Right renal cortex interstitium (tissue), 3 donors: ENCODE measurements around the gene GJC1. TPM values are rescaled to one million over a fixed set of nuclear protein-coding genes. Genes with fewer than 3 reads are reported as not detected.

ENCODE experiments used
- DNase-seq, 3 donors: peaks; one replicate each; pipeline ENCODE4 v3.0.0-alpha.2; 2013; ENCODE audit warnings: low read depth in 3 of 3, low spot score in 2 of 3
- polyA plus RNA-seq, 3 donors: library from polyadenylated mRNA; unstranded; fragments of 120-200 nt; gene quantifications; one replicate each; pipeline ENCODE4 v1.2.1, GENCODE V29; 2013; ENCODE audit not compliant: insufficient read length in 3 of 3

Gene GJC1
- polyA plus RNA-seq = 10 to 100 TPM; 23.0 to 23.8 (median 23.4) TPM

DNA sequence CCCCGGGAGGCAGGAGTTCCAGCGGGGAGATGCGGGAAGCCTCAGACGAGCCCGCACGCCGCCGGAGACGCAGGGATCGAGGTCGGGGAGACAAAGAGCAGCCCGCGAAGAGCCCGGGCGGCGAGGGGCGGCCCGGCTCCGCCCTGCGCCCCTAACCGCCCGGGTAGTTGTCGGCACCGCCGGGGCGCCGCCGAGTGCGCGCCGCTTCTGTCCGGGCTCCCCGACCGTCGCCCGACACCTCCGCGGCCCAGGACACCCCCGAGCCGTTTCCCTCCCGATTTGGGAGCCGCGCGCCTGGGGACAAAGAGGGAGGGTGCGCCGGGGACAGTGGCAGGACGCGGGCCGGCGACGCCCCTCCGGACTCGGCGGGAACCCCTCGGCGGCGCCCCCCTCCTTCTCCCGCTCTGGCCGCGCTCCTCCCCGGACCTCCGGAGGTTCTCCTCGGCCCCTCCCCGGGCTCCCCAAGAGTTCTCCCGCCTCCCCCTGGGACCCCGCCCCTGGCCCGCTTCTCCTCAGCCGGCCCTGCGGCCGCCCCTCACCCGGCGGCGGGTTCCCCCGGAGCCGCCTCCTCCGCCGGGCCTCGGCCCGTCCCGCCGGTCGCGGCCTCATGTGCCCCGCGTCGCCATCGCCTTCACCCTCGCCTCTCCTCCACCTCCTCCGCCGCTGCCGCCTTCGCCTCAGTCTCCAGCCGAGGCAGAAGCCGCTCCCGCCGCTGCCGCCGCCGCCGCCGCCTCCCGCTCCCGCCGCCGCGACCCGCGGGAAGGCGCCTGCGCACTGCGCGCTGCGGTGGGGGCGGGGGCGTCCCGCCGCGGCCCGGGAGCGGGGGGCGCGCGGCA is at the start of gene GJC1:
GJC1 (minus strand) TSS at position 765 of the 836 bp plus-strand sequence. CDS start 24,470 bp downstream, outside the sequence.
- peak in 1 of 3 donors; percentile 43 for DNase-seq

DNA sequence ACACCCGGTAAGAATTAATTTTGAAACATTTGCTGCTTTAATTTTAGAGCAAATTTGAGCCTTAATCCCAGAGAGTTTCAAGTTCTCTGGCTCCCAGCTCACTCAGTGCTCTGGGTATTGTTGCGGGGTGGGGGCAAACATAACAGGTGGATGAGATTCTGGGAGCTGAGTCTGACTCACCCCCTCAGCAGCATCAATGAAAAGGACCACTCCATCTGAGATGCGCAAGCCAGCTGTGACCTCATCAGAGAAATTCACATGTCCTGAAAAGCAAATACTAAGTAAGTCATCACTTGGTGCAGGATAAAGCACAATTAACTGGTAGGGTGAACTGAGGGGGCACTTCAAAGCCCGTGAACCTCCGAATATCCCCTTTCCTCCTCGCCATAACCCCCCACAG is 49.3 kb upstream of the GJC1 start:
- DNase-seq = no peak

DNA sequence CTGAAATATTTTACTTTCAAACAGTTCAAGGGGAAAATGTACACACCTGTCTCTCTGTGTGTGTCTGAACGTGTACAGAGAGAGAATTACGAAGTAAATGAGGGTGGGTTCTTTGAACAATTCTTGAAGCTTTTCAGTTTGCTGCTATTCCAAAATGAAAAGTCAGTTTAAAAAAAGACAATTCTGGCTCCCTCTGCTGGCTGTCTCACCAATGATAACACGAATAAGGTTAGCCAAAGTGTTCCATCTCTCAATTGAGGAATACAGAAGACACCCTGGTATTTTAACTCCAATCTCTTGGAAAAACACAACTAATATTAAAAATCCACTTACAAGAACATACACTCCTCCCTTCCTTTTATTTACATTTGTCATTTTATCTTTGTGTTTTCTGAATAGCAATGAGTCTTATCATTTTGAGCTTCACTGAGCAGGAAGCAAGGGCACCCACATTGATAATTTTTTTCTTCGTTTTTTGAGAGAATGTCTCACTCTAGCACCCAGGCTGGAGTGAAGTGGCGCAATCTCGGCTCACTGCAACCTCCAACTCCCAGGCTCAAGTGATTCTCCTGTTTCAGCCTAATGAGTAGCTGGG is 48.6 kb upstream of the GJC1 start:
- no peak for DNase-seq

DNA sequence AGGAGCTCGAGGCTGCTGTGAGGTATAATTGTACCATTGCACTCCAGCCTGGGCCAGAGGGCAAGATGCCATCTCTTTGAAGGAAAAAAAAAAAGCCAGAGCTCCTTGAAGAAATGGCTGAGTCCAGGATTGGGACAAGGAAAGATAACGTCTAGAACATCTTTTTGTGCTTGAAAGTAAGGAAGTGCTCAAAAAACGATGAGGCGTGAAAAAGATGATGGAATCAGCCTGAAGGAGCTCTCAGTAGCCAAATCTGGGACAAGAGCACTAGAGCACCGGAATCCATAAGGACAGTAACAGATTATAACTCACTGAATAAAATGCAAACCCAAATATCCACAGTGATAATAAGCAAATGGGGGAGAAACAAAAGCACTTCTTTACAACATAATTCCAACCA is 47.0 kb upstream of the GJC1 start:
- DNase-seq = no peak

DNA sequence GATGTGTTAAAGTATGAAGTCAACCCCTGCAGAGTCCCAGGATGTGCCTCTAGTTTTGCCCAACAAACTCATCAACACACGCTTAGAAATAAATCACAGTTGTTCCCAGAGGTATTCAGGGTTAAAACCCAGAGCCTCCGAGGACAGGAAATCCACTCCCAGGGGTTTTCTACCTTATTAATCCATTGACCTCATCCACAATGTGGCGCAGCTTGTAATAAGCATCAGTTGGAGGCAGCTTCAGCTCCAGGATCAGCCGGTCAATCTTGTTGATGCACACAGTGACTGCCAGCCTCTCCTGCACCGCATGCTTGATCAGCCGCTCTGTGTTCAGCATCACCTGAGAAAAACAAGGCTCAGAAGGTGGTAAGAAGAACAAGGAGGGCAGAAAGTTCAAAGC is 45.7 kb upstream of the GJC1 start:
- DNase-seq = no peak

DNA sequence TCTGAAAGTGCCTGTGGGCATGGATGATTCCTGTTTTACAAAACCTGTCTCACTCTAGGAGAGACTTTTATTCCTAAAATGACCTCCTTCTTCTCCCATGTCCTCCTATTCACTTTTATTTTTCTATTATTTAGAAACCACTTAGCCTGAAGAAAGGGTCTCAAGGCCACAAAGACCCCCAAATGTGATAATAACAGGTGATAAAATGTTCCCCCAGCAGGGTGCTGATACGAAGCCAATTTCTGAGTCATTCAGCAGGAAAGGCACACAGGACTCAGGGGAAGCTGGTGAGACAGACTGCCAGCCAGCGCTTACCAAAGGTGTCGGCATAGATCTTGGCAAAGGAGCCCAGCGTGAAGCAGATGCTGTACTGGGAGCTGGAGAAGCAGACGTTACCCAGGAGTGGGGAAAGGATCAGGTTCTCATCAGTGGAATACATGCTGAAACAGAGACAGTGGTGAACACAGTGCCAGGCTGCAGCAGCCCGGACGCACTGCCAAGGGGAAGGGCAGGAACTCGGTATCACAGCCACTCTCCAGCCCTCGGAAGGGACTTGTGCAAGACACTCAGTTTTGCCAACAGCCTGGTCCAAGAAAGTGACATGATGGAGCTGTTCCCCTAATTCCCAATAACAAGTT is 42.2 kb upstream of the GJC1 start:
- DNase-seq = no peak

DNA sequence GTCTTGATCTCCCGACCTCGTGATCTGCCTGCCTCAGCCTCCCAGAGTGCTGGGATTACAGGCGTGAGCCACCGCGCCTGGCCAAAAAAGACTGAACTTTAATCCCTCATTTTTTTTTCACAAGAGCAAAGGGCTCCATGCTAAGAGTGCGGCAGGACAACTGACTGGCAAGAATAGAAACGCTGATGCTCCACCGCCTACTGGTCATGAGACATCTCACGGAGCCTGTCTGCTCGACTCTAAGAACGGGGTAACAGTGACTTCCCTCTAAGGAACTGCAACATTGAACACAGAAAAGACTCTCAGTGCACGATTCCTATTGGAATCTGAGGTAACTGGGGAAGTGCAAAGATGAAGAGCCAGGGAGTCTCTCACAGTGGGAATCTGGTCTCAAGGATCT is 41.5 kb upstream of the GJC1 start:
- DNase-seq = no peak

DNA sequence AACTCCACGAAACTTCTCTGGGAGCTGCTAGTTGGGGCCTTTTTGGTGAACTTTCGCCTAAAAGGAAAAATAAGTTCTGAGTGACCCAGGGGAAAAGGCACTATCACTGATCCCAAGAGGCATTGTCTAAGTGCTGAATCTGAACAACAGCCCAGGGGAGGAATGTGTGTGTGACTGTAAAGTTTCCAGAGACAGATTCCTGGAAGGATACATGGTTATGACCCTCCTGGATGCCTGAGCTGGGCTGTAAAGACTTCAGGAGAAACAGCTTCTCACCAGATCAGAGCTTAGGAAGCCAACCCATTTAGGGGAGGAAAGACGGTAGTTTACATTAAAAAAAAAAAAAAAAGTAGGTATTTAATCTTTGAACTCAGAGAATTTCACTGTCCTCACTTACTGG is 37.8 kb upstream of the GJC1 start:
- DNase-seq = no peak

DNA sequence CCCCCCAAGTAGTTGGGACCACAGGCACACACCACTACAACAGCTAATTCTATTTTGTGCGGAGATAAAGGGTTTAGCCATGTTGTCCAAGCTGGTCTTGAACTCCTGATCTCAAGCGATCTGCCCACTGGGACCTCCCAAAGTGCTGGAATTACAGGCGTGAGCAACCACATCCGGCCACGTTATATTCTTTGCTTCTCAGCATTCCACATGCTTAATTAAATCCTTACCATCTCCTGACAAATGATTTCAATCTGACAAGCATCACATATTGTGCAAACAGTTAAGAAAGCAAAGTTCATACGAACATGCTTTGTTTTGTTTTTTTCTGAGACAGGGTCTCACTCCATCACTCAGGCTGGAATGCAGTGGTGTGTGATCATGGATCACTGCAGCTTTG is 35.8 kb upstream of the GJC1 start:
- no peak for DNase-seq

DNA sequence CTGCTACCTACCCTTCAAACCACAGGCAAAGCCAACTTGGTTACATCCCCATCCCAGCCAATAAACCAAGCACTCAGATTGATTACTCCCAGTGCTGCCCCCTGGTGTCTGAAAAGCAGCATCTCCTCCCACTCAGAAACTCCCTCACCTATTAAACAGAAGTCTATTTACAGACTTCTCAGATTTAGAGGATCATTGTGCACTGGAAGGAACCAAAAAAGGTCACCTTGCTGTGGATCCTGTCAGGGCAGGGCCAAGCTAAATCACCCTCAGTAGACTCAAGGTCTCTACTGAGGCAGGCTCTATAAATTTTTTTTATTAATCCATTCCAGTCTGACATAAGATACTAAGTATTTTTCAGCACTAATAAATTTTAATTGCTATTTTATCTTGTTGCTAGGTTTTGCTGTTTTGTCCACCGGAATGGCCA is 35.2 kb upstream of the GJC1 start:
- DNase-seq = peak; percentile 53 to 60 (median 57)

DNA sequence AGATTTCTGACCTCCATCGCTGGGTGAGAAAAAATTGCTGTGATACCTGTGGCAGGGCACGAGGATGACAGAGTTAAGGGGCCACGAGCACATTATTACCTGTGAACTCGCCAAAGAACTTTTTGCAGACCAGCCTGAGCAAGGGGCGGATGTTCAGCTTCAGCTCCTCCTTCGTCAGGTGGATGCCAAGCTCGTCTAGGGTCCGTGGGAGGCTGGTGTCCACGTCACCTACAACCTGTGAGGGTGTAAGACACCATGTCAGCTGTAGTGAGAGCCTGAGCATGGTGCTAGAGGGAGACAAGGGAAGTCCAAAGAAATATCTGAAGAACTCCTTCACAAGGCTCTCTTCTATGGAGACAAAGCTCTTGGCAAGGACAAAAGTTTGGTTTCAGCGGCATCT is 34.7 kb upstream of the GJC1 start:
- DNase-seq = no peak

DNA sequence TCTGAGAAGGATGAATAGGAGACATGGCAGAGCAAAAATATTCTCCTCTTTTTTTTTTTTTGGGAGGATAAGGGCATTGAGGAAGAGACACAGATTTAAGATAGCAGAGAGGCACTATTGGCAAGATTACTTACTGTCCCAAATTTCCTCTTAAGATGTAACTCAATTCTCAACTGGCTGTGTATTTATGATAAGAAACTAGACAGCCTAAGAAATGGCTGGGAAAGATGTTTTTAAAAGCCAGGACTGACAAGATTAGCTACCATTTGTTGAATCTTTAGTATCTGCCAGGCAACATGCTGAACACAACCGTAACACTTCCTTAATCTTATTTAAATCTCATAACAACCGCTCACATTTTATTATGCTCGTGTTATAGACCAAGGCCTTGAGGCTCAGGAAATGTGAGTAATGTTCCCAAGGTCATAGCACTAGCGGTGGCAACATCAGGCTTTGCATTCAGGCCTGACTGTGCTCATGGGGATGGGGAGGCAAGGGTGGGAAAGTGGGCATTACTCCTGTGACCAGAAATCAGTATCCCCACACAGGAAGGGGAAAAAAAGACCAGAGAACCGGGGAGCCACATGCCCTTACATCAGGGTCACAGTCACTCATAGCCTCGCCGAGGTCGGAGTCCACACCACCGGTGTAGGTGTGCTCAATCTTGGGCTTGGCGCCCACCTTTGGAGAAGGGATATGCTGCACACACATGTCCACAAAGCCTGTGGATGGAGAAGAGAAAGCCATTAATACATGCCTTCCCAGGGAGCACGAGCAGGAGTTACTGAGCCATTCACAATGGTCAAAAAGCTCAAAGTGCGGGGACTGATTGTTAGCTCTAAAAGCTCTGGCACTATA is 33.2 kb upstream of the GJC1 start:
- DNase-seq = no peak

DNA sequence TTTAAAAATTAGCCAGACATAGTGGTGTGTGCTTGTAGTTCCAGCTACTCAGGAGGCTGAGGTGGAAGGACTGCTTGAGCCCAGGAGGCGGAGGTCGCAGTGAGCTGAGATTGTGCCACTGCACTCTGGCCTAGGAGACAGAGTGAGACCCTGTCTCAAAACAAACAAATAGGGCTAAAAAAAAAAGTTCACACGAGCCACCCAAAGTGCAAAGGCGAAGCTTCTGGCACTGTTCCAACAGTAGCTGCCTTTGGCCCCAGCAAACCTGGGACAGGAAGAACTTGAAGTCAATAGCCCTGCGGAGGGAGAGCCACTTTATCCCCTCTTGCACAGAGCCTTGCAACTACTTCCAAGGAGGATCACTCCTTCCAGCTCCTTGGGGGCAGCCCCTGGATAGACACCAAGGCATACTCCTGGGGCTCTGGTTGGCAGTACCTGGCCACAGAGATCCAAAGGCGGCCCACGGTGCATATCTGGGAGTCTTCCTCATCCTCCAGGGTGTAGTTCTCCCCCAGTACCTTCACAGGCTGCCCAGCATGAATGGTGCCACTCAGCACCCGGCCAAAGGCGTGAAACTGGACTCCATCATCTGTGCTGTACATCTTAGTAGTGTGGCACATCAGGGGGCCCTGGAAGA is 32.3 kb upstream of the GJC1 start:
- DNase-seq = no peak

DNA sequence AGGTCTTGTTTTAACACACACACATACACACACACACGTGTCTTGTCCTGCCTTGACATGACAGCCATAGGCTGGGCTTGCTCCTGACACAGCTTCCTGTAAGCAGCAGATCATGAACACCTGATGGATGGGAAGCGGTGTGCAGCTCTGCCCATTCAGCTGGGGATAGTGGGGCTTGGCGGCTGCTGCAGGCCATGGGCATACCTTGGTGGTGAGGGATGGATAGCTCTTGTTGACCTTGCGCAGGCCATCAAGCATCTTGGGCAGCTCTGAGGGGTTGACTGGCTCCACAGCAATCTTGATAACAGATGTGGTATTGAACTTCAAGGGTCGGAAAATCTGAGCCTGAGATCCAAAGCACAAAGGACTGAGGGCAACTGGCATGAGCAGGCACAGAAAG is 29.6 kb upstream of the GJC1 start:
- no peak for DNase-seq

DNA sequence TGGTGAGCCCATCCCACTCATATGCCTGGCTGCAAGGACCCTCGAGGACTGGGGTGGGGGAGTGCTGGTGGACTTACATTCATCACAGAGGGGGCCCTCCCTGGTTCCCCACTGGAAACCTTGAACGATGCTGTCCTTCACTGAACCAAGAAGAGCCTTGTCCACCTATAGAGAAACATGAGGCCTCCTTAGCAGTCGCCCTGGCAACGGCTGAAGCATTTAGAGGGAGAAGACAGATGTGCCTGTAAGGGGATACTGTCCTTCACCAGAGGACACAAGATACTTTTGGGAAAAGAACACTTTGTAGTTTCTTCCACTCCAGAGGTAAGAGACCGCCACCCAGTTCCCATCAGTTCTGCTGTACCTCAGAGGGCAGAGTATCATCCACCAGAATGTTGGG is 24.1 kb upstream of the GJC1 start:
- peak in 1 of 3 donors; percentile 29 for DNase-seq

DNA sequence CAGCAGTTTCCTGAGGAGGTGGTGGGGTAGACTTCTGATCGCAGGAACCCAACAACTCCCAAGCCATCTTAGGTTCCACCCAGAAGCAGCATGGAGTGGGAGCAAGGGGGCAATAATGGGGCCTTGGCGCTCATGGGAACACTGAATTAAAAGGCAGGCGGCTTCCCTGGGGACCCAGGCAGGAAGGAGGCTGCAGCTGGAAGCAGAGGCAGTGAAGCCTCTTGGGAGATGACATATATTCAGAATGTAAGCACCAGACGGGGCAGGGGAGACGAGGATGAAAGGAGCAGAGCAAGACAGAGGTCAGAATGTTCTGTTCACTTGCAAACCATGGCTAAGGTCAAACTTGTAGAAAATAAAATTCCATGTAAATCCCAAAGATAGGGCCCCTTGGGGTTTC is 20.5 kb upstream of the GJC1 start:
- no peak for DNase-seq

DNA sequence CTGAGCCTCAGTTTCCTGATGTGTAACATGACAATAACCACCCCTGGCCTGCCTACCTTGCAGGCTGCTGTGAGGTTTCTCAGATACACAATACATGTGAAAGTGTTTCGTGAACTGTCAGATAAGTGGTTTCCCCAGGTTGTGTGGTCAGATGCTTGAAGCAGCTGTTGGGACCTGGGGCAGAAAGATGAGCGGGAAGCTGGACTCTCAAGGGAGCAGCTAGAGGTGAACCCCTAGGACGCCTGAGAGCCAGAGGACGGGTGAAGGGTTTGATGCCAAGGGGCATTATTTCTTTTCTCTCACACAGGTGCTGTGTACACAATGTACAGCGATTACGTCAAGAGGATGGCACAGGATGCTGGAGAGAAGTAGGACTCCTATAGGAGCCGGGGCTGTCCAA is 19.9 kb upstream of the GJC1 start:
- DNase-seq = no peak

DNA sequence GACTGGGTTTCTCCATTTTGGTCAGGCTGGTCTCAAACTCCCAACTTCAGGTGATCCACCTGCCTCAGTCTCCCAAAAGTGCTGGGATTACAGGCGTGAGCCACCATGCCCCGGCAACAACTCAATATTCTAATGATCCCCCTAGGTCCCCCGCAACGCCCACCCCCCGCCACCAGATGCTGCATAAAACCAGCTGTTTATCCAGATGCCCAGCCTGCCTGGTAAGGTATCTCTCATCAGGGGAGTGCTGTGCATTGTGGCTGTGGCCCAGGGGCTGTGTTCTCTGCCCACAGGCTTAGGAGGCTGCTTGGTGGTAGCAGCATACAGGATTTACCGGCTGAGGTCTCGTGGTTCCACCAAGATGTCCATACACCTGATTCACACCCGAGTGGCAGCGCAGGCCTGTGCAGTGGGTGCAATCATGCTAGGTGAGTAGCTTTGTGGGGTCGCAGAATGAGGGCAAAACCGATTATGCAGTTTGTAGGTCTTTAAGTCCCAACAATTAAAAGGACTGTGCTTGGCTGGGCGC is 18.9 kb upstream of the GJC1 start:
- no peak for DNase-seq

DNA sequence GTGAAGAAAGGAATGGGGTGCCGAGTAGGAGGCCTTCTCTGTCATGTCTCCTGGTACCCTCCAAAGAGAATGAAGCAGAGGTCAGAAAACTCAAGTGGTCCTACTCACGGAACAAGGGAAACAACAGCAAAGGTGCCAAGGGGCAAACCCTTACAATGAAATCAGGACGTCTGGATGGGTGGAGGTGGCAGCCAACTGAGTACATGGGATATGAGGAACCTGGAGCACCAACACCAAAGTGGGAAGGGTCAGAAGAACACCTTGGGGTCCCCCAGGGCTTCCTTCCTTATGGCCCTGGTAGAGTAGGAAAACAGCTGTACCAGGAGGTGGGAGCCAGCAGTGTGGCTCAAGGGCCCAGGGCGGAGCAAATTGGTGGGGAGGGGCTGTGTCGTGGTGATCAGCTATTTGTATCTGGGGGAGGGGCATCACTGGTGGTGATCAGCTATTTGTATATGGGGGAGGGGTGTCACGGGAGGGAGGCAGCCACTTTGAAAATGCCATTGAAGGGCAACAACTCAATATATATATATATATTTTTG is 18.2 kb upstream of the GJC1 start:
- DNase-seq = no peak

DNA sequence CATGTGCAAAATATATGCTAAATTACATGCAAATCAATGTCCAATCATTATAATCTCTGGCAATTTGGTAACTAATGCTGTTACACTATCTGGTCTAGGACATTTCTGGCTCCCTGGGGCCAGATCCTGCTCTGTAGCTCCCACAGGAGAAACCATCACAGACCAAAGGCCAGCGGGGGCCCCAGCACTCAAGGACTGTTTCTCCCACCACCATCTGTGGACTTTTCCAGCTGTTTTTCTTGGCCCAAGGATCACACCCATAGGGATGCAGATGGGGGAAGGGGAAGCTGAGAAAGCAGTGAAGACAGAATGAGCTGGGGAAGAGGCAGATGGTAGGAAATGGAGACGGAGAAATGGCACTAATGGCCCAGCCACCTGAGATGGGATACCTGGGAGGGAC is 17.5 kb upstream of the GJC1 start, which contains the start of gene HIGD1B:
HIGD1B (plus strand) TSS at position 298 of the 400 bp plus-strand sequence. CDS start 270 bp downstream, outside the sequence.
- no peak for DNase-seq
